ENCODE results near the gene TEF.
"Not testable (repeated sequence)": the region's sequence is repeated elsewhere in the genome, so short reads cannot be mapped to it uniquely, and the experiment has no call there.

TEF gene

DNA sequence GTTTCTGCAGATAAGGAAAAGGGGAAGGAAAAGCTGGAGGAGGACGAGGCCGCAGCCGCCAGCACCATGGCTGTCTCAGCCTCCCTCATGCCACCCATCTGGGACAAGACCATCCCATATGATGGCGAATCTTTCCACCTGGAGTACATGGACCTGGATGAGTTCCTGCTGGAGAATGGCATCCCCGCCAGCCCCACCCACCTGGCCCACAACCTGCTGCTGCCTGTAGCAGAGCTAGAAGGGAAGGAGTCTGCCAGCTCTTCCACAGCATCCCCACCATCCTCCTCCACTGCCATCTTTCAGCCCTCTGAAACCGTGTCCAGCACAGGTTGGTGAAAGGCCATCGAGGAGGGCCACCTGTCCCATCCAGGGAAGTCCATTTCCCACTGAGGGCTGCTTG, 5.6 kb downstream of the TEF start:
- no peak for DNase-seq

DNA sequence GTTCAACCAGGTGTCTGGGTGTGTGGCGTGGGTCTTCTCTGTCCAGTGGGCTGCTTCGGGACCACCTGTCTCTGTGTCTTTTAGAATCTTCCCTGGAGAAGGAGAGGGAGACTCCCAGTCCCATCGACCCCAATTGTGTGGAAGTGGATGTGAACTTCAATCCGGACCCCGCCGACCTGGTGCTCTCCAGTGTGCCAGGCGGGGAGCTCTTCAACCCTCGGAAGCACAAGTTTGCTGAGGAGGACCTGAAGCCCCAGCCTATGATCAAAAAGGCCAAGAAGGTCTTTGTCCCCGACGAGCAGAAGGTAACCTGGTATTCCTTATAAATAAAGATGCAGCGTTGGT, 12.2 kb downstream of the TEF start:
- DNase-seq = no peak

DNA sequence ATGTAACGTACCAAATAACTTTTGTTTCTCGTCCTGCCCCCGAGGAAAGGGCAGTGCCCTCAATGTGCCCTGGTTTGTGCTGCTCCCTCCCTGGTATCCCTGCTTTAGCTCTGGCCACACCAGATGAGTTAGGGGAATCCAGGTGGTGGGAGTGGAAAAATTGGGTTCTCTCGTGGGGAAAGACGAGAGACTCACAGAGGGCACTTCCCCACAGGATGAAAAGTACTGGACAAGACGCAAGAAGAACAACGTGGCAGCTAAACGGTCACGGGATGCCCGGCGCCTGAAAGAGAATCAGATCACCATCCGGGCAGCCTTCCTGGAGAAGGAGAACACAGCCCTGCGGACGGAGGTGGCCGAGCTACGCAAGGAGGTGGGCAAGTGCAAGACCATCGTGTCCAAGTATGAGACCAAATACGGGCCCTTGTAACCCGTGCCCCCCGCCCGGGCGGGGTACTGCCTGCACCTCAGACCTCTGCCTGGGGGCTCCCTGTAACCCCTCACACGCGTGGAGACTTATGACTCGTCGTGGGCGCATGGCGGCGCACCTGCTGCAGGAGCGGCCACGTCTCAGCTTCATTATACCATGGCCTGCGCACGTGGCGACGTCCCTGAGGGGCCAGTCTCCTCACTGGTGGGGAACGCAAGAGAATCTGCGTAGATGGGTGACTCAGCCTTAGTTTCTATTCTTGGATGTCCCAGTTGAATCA, 13.9 kb downstream of the TEF start:
- no peak for DNase-seq

DNA sequence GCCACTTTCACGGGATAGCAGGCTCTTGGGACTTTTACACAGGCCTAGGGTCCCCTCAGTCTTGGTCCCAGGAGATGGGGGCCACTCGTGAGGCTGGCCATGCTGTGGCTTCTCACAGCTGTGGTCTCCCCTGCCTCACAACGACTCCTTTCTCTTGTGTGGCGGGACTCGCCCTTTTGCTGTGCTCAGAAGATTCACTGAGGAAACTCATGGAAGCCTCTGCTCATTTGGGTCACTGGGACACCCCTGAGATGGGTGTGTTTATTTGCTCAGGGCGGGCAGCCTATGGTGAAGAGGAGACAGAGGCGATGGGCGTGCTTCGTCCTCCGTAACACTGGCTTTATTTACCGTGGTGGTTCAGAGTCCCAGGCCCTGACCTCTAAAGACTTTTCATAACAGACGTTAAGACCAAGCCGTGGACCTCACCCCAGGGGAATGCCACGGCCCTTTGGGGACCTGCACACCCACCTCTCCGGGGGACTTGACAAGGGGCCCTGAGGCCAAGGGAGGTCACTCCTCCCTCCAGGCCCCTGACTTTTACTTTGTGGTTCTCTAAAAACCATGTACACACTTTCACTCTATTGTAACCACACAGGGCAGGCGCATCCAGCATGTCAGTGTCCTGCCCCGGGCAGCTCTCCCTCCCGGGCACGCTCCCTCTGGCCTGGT, 15.5 kb downstream of the TEF start:
- no peak for DNase-seq

DNA sequence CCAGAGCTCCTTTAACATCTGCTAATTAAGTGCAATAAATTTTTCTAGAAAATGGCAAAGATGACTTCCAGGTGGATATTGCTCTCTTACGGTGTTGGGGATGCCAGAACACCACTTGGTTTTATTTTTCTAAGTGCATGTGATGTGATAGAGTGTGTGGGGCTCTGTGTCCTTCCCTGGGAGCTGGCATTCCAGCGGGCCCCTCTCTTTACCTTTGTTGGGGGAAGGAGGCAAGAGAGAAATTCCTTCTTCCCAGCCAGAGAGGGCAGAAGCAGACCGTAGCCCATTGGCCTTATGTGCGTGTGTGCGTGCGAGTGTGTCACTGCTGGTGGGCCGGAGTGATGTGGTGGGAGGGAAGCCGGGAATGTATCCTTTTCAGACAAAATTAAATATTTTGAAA, 17.2 kb downstream of the TEF start:
- no peak for DNase-seq

DNA sequence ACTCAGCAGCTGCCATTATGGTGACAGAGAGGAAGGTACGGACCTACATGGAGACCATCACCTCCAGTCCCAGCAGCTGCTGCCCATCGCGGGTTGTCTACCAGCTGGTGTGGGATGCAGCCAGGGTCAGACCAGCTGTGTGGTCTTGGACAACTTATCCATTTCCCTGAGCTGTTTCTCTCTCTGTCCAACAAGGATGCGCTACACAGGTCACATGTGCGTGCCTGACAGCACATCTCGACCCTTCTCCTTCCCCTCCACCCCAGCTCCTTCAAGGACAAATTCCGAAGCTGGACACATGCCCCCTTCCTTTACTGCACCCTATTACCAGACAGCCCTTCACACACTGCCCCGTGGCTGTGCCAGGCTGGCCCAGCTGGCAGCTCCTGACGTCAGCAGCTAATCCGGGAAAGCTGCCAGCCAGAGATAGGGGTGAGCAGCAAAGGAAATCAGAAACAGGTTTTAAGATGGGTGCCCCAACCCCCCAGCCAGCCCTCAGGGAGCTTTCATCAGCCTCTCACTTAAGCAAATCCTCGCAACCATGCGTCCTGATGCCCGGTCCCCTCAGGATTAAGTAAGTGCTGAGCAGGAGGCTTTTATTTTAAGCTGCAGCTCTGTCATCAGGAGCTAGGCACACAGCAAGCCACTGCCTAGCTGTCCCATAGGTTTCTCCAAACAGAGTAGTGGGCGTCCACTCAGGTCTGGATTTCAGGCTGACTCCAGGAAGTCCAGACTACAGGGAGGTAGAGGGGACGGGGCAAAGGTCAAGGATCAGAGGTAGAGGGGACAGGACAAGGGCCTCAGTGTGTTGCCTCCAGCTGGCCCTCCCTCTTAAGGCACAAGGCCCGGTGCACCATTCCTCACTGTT, 20.3 kb downstream of the TEF start:
- DNase-seq = no peak

DNA sequence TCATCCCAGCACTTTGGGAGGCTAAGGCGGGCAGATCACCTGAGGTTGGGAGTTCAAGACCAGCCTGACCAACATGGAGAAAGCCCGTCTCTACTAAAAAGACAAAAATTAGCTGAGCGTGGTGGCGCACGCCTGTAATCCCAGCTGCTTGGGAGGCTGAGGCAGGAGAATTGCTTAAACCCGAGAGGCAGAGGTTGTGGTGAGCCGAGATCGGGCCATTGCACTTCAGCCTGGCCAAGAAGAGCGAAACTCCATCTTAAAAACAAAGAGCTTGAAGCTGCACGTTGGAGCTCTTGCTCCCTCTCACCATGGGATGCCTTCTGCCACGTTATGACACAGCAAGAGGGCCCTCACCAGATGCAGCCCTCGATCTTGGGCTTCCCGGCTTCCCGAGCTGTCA, 21.1 kb downstream of the TEF start:
- DNase-seq = not testable (repeated sequence)

DNA sequence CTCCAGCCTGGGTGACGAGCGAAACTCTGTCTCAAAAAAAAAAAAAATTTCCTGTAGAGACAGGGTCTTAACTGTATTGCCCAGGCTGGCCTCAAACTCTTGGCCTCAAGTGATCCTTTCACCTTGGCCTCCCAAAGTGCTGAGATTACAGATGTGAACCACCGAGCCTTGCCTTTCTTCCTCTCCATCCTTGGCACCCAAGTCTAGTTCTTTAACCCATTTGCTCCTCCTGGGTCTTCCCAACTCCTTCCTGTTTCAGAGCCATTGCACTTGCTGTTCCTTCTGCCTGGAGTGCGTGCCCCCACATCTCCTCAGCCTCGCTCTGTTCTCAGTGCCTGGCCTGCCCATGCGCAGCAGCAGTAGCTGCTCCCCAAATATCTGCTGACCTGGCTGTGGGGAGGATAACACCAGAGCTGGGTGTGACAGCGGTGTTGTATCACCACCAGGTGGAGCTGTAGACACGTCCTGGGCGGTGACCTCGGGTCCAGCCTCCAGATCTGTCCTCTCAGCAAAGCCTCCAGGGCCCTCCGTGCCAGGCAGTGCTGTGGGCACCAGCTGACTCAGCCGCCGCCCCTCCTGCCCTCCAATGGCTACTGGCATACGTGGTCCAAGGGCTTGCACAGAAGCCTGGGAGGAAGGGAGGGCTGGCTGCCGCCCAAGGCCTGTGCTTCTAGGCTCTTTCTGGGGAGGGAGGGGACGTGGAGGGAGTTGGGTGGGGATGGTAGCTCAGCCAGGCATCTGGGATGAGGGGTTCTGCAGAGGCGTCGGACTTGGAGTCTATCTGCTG, 22.0 kb downstream of the TEF start:
- peak; percentile 70 for DNase-seq

DNA sequence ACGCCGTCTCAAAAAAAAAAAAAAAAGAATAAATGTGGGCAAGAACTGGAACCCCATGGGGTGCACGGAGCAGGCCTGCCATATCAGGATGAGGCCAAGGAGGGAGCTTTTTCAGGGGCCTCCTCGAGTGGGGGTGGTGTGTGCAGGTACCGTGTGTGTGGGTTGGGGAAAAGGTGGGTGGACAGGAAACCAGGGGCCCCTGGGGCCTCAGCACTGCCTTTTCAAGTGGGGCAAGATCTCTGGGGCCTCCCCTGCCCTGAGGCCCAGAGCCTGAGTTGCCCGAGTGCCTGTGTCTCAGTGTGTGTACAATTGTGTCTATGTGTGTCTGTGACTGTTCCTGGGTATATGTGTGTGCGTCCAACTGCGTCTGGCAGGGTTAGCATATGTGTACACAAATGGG, 23.8 kb downstream of the TEF start:
- DNase-seq = no peak

DNA sequence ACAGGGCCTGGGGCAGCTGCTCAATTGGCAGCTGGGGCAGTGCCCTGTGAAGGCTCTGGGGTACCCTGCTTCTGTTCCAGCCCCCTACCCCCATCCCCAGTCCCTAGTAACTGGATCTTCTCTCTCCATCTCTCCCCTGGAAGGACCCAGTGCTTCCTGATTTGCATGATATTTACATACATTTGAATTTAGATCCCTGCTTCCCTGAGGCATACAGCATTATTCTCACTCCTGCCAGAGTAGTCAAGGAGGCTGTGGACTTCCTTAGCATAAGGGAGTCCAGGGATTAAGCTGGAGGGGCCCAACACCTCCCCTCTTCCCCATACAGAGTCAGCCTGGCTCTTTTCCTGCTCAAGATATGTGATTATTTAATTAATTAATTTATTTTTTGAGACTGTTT, 24.7 kb downstream of the TEF start:
- no peak for DNase-seq

DNA sequence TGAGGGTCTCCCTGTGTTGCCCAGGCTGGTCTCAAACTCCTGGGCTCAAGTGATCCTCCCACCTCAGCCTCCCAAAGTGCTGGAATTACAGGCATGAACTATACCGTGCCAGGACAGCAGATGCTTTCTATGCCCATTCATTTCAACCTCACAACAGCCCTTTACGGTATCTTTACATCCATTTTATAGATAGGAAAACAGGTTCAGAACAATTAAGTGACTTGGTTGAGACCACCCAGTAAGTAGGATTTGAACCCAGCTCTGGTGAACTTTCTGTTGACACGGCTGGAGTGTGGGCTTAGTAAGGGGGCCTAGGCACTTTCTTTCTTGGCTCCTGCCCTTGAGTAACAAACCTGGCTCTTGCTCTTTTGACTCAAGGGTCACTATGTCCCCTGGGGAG, 25.7 kb downstream of the TEF start:
- DNase-seq = no peak

DNA sequence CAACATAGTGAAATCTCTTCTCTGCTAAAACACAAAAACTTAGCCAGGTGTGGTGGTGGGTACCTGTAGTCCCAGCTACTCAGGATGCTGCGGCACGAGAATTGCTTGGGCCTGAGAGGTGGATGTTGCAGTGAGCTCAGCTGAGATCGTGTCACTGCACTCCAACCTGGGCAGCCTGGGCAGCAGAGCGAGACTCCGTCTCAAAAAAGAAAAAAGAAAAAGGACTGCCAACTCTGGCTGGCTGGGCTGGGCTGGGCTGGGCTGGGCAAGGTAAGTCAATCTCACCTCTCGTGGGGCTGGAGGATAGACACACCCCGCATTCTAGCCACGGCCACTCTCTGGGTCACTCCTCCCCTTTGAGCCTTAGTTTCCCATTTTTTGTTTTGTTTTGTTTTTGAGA, 26.9 kb downstream of the TEF start:
- DNase-seq = no peak

DNA sequence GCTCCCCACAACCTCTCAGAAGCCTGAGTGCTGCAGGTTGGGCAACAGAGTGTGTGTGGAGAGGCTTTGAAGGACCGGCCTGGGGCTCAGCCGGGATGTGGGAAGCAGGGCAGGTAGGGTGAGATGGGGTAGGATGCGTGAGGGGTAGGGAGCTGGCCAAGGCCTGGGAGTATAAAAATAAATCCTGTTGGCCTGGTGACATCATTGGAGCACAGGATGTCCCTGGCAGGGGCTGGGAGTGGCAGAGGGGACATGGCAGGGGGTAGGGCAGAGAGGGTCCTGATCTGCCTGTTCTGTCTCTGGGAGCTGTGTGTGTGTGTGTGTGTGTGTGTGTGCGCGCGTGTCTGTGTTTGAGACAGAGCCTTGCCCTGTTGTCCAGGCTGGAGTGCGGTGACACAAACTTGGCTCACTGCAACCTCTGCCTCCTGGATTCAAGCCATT, 28.6 kb downstream of the TEF start:
- no peak for DNase-seq

DNA sequence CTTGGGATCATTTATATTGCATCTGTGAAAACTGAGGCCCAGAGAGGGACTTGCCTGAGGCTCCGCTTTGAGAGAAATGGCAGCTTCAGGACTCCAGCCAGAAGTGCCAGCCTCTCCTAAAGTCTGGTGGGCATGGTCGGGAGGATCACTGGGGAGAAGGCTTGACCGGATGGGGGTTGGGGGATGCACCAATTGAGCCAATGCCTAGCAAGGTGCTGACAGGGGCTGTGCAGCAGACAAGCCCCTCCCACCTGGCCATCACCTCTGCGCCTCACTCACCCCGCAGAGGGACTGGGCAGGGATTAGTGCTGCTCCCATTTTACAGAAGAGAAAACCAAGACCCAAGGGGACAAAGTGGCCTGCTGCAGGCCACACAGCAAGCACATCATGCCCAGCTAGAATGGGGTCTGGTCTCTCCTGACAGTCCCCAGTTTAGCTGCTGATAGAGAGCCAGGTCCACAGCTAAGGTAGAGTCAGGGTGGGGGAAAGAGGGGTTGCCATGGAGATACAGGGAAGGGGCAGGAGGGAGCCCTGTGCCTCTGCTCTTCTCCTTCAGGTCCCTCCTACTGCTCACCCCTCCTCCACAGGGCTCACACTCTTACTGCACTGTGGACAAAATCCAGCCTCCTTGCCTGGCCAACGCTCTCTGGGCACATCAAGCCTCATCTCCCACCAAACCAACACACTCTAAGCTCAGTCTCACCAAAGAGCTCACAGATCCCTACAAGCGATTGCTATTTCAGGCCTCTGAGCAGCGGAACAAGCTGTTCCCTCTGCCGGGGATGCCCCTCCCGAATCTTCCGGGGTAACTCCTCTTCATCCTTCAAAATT, 29.5 kb downstream of the TEF start:
- DNase-seq = no peak

DNA sequence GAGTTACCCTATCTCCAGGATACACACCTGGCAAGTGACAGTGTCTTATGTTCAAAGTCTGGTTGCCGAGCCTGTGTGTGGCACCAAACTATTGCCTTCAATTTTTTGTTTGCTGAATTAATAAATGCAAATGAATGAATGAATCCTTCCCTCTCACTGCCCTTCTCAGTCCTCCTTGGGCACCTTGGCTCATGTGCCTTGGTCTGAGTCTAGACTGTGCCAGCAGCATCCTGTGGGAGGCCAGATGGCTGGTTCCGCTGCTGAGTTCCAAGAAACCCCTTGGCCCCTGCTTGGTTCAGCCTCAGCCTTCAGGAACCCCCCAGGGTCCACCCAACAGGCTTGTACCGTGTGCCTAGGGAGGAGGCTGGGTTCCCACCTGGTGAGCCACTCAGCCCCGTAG, 33.8 kb downstream of the TEF start:
- DNase-seq = no peak

DNA sequence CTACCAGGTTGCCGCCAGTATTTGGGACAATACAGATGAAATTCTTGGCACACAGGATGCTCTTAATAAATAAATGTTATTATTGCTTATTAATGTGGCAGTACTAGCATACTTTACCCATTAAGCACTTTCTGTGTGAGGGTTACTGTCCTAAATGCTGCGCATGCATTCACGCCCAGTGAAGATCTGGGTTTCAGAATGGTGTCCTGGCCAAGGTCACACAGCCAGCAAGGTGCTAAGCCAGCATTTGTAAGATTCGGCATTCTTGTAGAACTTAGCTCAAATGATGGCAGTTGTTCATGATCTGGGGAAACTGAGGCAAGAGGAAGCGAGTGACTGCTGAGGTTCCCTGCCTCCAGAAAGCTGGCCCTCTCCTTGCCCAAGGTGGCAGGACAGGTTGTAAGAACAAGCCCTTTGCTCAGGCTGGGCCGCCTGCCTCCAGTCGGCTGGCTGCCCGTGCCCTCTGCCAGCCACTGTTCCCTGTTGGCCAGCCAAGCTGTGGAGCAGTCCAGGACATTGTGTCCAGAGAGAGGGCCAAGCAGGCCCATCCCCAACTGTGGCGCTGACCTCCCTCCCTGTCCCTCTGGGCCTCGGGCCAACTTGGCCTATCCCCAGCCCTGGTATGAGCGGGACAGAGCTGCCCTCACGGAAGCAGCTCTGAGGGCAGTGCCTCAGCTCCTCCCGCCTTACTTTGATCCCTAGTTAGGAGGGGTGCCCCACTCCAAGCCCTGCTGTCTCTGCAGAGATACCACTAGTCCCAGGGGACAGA, 36.1 kb downstream of the TEF start:
- DNase-seq = no peak

DNA sequence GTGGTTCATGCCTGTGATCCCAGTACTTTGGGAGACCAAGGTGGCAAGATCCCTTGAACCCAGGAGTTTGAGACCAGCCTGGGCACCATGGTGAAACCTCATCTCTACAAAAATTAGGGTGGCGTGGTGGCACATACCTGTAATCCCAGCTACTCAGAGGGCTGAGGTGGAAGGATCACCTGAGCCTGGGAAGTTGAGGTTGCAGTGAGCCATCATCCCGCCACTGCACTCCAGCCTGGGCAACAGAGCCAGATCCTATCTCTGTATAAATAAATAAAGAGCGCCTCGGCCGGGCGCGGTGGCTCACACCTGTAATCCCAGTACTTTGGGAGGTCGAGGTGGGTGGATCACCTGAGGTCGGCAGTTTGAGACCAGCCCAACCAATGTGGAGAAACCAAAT, 37.0 kb downstream of the TEF start:
- no peak for DNase-seq

DNA sequence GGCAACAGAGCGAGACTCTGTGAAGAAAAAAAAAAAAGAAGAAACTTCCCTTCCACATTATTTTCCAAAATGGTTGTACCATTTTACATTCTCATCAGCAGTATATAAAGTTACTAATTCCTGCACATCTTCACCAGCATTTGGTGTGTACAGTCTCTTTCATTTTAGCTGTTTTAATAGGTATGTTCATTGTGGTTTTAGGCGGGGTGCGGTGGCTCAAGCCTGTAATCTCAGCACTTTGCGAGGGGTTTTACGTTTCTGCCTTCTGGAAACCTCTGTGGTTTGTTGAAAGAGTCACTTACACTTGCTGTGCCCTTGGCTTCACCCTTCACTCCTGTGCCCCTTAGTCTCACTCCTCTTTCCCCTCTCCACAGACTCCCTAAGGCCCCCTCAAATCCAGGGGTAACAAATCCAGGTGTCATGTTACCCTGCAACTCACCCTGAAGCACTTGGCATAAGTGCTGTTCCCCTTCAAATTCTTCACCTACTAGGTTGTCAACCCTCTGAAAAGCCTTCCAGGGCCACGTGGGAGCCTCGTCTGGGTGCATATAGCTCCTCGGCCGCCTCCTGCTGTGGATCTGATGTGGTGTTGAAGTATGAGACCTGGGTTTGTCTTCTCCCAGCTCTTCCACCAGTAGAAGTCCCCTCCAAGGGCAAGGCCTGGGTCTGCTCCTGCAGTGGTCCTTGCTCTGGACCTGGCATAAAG, 44.1 kb downstream of the TEF start:
- DNase-seq = no peak

DNA sequence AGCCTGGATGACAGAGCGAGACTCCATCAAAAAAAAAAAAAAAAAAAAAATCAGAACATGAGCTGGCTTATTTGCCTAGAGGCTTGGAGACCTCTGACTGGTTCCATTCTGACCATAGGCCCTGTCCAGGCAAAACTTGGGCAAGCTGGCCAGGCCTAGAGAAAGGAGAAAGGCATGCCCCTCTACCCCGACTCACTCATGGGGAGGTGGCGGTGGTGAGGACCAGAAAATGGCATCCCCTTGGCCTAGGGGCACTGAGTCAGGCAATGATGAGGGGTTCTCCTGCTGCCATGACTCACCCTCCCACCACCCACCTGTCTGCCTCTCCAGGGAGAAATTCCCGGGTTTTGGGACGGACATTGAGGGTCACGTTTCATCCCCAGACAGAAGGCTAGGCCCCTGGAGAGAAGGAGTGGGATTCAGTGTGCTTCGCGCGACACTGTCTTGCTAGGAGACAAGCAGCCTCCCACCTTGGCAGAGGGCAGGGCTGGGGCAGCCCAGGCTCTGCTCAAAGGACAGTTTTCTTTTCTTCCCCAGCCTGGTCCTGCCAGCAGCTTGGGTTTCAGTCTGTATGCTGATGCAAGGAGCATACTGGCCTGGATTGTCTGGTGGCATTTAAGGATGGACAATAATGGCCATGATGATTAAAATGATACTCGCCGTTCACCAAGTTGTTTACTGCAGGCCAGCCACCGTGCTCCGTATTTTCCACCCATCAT, 47.6 kb downstream of the TEF start:
- no peak for DNase-seq

DNA sequence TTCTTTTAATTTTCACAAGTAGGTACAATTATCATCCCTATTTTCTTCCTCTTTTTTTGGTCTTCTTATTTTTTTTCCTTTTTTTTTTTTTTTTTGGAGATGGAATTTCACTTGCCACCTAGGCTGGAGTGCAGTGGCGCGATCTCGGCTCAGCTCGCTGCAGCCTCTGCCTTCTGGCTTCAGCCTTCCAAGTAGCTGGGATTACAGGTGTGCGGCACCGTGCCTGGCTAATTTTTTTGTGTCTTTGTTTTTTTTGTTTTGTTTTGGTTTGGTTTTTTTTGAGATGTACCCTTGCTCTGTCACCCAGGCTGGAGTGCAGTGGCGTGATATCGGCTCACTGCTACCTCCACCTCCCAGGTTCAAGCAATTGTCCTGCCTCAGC, 48.2 kb downstream of the TEF start:
- DNase-seq = no peak
